SH-SY5Y (cell line): Measurements from ENCODE around the gene PRKCG.

Experiments
- GATA2 ChIP-seq: IDR thresholded peaks from 2 replicates; pipeline ENCODE4 v1.6.1; 2011; ENCODE audit warnings: mild to moderate bottlenecking, low read depth, low read length
- GATA3 ChIP-seq: IDR thresholded peaks from 2 replicates; pipeline ENCODE4 v1.6.1; 2011; ENCODE audit warnings: low read depth, mild to moderate bottlenecking, low read length, moderate library complexity

Gene PRKCG

GRCh38 chr19:53906211-53907192 is 24.5 kb downstream of the PRKCG start:
- peak; percentile 48; the same call in 1 of the 2 replicates for TF ChIP-seq GATA2
- no peak for TF ChIP-seq GATA3

DNA sequence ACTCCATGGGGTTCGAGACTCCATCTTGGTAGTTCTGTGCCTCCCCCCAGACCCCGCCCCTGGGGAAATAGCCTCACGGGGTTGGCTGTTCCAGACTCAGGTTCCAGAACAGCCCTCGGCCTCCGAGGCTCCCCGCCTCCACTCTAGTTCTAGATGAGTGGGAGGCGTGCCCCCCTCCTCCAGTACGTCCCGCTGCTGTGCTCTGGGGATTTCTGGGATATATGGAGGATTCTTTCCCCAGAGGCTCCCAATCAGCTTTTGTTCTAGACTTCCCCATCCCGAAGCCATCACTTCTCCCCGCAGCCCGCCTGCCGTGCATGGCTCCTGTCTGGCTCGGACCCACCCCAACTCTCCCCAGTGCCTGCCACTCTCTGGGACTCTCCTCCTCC is 25.2 kb downstream of the PRKCG start:
- TF ChIP-seq GATA2, result no peak
- no peak for TF ChIP-seq GATA3

DNA sequence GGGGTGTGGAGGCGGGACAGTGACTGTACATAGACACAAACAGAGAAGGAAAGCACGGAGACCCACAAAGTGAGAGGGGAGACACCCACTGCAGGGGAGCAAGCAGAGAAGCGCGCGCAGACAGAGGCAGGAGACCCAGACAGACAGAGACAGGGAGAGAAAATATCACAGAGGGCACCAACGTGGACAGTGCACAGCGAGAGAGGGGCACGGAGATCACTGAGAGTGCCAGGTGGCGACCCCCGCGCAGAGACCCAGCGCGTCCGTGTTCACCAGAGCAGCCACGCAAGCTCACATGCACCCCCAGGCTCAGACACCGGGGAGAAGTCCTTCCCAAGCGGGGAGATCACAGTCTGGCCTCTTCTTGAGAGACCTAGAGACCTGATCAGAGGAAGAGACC is 25.7 kb downstream of the PRKCG start:
- TF ChIP-seq GATA3 (no peak), GATA2 (no peak)

DNA sequence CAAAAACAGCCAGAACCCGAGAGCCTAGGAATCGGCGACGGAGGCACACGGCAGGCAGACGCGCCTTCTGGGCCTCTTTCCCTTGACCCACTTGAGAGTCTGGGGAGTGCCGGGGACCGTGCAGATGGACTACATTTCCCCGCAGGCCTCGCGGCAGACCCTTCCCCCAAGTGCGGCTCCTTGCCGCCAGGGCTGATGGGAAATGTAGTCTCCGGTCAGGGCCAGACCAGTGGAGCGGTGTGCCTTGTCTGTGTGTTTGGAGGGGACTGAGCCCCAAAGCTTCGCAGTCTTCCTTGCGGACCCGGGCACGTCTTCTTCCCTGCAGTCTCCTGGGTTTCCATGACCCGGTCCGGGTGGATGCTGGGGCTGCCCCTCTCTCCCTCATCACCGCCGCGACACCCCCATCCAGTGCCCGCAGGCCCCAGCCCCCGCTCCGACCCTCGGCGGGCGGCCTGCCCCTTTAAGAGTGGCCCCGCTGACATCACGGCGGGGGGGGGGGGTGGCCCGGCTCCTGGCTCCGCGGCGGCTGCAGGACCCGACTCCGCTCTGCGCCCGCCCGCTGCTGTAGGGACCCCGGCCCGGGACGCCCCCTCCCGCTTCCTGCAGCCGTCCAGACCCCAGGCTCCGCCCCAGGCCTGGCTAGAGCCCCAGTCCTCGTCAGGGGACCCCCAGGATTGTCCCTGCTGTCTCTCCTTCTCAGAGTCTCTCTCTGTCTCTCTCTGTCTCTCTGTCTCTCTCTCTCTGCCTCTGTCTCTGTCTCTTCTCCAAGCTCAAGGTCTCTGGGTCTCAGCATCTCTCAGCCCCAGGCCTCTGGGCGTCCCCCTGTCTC is 26.3 kb downstream of the PRKCG start:
- TF ChIP-seq GATA3 (no peak), GATA2 (no peak)

DNA sequence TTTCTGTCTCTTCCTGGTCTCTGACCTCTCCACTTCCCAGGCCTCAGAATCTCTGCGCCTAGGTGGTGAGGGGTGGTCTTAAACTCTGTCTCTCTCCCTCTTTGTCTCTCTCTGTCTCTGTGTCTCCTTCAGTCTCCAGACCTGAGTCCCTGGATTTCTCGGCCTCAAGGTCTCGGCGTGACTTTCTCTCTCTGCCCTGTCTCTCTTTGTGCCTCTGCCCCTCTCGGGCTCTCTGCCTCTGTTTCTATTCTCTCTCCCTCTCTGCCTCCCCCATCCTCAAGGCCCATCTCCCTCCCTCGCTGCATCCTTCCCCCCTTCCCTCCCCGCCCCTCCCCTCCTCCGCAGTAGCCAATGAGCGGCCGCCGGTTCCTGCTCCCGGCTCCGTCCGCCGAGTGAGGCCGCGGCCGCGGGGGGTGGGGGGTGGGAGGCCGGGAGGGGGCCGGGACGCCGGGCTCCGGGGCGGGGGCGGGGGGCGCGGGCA is 27.0 kb downstream of the PRKCG start, which contains the start of gene CACNG7:
CACNG7 (plus strand) TSS at position 344 of the 481 bp plus-strand sequence. CDS start 3,554 bp downstream, outside the sequence.
- TF ChIP-seq GATA2, result no peak
- no peak for TF ChIP-seq GATA3

DNA sequence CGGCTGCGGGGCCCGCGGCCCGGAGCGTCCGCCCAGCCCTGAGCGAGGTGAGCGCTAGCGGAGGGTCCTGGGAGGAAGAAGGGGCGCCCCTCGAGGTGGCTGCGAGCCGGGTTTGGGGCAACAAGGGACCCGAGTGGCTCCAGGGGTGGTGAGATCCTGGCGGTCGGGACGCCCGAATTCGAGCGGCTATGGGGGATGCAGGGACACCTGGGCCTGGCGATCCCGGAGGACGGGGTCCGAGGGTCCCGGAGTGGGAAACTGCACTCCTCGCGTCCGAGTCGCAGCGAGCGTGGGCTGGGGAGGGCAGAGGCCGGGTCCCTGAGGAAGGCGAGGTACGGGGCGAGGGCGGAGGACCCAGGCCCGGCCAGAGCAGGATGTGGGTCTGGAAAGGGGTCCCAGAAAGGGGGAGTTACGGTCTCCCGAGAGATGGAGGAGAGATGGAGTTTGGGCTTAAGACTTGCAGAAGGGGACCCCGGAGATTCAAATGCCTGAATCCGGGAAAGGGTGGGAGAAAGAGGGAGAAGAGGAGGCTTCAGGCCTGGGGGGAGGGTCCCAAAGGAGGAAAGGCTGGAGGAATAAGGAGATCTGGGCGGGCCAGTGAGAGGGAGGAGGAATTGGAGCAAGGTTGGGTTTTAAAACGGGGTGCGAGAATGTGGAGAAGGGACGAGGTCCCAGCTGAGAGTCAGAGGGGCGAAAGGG is 27.6 kb downstream of the PRKCG start:
- TF ChIP-seq GATA3 (no peak), GATA2 (no peak)

DNA sequence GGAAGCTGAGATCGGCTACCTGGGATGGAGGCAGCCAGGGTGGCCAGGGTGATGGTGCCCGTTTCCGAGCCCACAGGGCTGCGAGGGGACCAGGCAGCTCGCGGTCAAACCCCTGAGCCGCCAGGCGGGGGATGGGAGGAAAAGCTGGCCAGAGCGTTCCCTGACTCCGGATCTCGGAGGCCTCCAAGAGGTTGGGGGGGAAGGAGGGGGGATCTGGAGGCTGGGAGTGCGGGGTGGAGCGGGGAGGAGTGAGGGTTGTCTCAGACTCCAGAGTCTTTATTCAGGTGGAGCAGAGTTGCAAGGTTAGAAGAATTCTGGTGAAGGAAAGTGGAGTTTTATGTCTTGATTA is 28.1 kb downstream of the PRKCG start:
- no peak for TF ChIP-seq GATA3
- no peak for TF ChIP-seq GATA2

GRCh38 chr19:53912653-53913052 is 30.7 kb downstream of the PRKCG start:
- TF ChIP-seq GATA2, result no peak
- no peak for TF ChIP-seq GATA3

- TF ChIP-seq GATA2, result no peak
Observed at GRCh38 chr19:53915000-53915399, 33.0 kb downstream of the PRKCG start.

DNA sequence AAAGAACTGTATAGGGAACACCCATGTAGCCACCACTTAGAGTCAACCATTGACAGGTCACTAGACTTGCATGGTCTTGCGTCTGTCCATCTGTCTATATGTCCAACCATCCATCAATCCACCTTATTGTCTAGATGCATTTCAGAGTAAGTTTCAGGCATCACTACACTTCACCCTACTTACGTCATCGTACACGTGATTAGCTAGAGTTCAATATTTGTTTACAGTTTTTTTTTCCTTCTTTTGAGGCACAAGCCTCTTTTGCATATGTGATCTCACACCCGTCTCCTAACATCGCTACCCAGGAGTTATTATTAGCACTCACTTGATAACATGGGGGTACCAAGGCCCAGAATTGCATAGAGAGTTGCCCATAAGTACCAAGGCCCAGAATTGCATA is 34.0 kb downstream of the PRKCG start:
- TF ChIP-seq GATA3 (no peak), GATA2 (no peak)

DNA sequence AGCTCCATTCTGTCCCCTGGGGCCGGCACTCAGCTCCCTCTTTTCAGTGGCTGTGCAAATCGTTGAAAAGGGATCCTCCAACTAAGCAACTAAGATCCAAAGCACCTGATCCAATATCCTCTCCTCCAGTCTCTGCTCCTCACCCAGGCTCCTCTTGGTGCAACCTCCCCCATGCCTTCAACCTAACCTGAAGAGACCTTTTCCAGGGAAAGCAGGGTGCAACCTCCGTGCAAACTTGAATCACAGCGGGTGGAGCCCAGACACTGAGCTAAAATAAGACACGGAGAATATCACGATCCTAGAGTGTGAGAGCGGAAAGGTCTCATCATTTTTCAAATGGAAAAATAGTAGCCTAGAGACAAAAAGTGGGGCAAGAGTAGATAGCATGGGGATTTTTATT is 35.4 kb downstream of the PRKCG start:
- TF ChIP-seq GATA2 (no peak), GATA3 (no peak)

GRCh38 chr19:53927739-53928138 is 45.7 kb downstream of the PRKCG start:
- TF ChIP-seq GATA2 (no peak), GATA3 (no peak)

GRCh38 chr19:53936029-53936428 is 54.0 kb downstream of the PRKCG start:
- TF ChIP-seq GATA2 (no peak), GATA3 (no peak)
